ENCODE measurements around the gene CMIP.

CMIP gene

GRCh38 chr16:81448154-81449131 is 3.8 kb downstream of the CMIP start:
- peak overlapping the region; percentile 97 for H3K4me3 ChIP-seq (ENCODE audit: low read length)
- DNase-seq (ENCODE audit: low read depth): peak; percentile 43
- no peak for TF ChIP-seq CTCF (IDR thresholded peaks at IDR 0.05; ENCODE audit: insufficient read depth, low read depth, low read length, missing control alignments)

- H3K4me3 ChIP-seq (ENCODE audit: low read length): peak overlapping the region; percentile 97
- DNase-seq (ENCODE audit: low read depth): no peak
- TF ChIP-seq CTCF (IDR thresholded peaks at IDR 0.05; ENCODE audit: insufficient read depth, low read depth, low read length, missing control alignments): no peak
These were observed 4.6 kb downstream of the CMIP start for GRCh38 chr16:81449241-81449640.

GRCh38 chr16:81449899-81450608 is 5.4 kb downstream of the CMIP start:
- H3K4me3 ChIP-seq (ENCODE audit: low read length): no peak overlapping the region
- TF ChIP-seq CTCF (IDR thresholded peaks at IDR 0.05; ENCODE audit: insufficient read depth, low read depth, low read length, missing control alignments): no peak
- DNase-seq (ENCODE audit: low read depth): no peak

DNA sequence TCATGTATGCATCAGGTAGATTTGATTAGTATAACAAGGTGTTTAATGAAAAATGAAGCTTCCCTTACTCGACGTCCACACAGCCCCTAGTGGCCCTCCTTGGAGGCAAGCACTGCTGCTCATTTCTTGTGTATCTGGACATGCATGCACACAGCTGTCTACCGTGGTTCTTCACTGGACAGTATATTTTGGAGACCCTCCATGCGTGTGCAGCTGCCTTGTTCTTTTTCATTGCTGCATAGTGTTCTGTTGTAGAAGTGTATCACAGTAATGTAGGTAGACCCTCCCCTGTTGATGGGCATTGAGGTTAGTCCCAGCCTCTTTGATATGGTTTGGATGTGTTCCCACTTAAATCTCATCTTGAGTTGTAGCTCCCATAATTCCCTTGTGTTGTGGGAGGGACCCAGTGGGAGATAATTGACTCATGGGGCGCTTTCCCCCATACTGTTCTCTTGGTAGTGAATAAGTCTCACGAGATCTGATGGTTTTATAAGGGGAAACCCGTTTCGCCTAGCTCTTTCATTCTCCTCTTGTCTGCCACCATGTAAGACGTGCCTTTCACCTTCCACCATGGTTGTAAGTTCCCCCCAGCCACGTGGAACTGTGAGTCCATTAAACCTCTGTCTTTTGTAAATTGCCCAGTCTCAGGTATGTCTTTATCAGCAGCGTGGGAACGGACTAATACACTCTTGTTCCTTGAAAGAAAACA is 6.3 kb downstream of the CMIP start:
- no peak for TF ChIP-seq CTCF (IDR thresholded peaks at IDR 0.05; ENCODE audit: insufficient read depth, low read depth, low read length, missing control alignments)
- DNase-seq (ENCODE audit: low read depth): no peak
- no peak overlapping the region for H3K4me3 ChIP-seq (ENCODE audit: low read length)

GRCh38 chr16:81451753-81452680 is 7.4 kb downstream of the CMIP start:
- no peak overlapping the region for H3K4me3 ChIP-seq (ENCODE audit: low read length)
- DNase-seq (ENCODE audit: low read depth): no peak
- no peak for TF ChIP-seq CTCF (IDR thresholded peaks at IDR 0.05; ENCODE audit: insufficient read depth, low read depth, low read length, missing control alignments)
